ENCODE data around the gene HOXB4.

HOXB4 gene

GRCh38 chr17:48599354-48599753, 21.2 kb upstream of the HOXB4 start:
- Histone ChIP-seq H3K27me3 (ENCODE audit: control insufficient read depth in 1 of 2, insufficient read depth in 2 of 2, low read length in 2 of 2) (peaks cover 85 to 95% of the 10 kb centered on the region in 2 donors), H3K36me3 (ENCODE audit: control insufficient read depth in 1 of 2, insufficient read depth in 2 of 2, low read length in 2 of 2) (no peaks in the 10 kb centered on the region), H3K4me1 (ENCODE audit: control insufficient read depth in 1 of 2, insufficient read depth in 2 of 2, low read length in 2 of 2) (peaks cover 22 to 32% of the 10 kb centered on the region in 2 donors), H3K9me3 (ENCODE audit: control insufficient read depth in 1 of 2, low read length in 2 of 2) (no peaks in the 10 kb centered on the region), H3K4me3 (ENCODE audit: low read depth in 1 of 2, low read length in 2 of 2) (no peak overlapping the region), H3K9ac (ENCODE audit: low read depth in 1 of 2, low read length in 2 of 2) (no peak overlapping the region), H3K27ac (ENCODE audit: low read depth, low read length) (no peak overlapping the region)

GRCh38 chr17:48598736-48599135, 20.6 kb upstream of the HOXB4 start:
- Histone ChIP-seq H3K9me3 (ENCODE audit: control insufficient read depth in 1 of 2, low read length in 2 of 2) (no peaks in the 10 kb centered on the region), H3K27me3 (ENCODE audit: control insufficient read depth in 1 of 2, insufficient read depth in 2 of 2, low read length in 2 of 2) (peaks cover 85 to 94% of the 10 kb centered on the region in 2 donors), H3K36me3 (ENCODE audit: control insufficient read depth in 1 of 2, insufficient read depth in 2 of 2, low read length in 2 of 2) (no peaks in the 10 kb centered on the region), H3K4me1 (ENCODE audit: control insufficient read depth in 1 of 2, insufficient read depth in 2 of 2, low read length in 2 of 2) (peaks cover 22 to 32% of the 10 kb centered on the region in 2 donors), H3K27ac (ENCODE audit: low read depth, low read length) (no peak overlapping the region), H3K9ac (ENCODE audit: low read depth in 1 of 2, low read length in 2 of 2) (peak overlapping the region in 1 of 2 donors; percentile 35), H3K4me3 (ENCODE audit: low read depth in 1 of 2, low read length in 2 of 2) (peak overlapping the region in 1 of 2 donors; percentile 66)

GRCh38 chr17:48597778-48598631, 19.9 kb upstream of the HOXB4 start:
- Histone ChIP-seq H3K9ac (ENCODE audit: low read depth in 1 of 2, low read length in 2 of 2) (peak overlapping the region; percentile 35 to 51), H3K9me3 (ENCODE audit: control insufficient read depth in 1 of 2, low read length in 2 of 2) (no peaks in the 10 kb centered on the region), H3K27ac (ENCODE audit: low read depth, low read length) (peak overlapping the region; percentile 73), H3K4me3 (ENCODE audit: low read depth in 1 of 2, low read length in 2 of 2) (peak overlapping the region; percentile 61 to 66), H3K4me1 (ENCODE audit: control insufficient read depth in 1 of 2, insufficient read depth in 2 of 2, low read length in 2 of 2) (peaks cover 22 to 32% of the 10 kb centered on the region in 2 donors), H3K27me3 (ENCODE audit: control insufficient read depth in 1 of 2, insufficient read depth in 2 of 2, low read length in 2 of 2) (peaks cover 86 to 93% of the 10 kb centered on the region in 2 donors), H3K36me3 (ENCODE audit: control insufficient read depth in 1 of 2, insufficient read depth in 2 of 2, low read length in 2 of 2) (no peaks in the 10 kb centered on the region)

GRCh38 chr17:48597528-48597777, 19.3 kb upstream of the HOXB4 start:
- Histone ChIP-seq H3K27me3 (ENCODE audit: control insufficient read depth in 1 of 2, insufficient read depth in 2 of 2, low read length in 2 of 2) (peaks cover 88 to 91% of the 10 kb centered on the region in 2 donors), H3K27ac (ENCODE audit: low read depth, low read length) (peak overlapping the region; percentile 73), H3K4me1 (ENCODE audit: control insufficient read depth in 1 of 2, insufficient read depth in 2 of 2, low read length in 2 of 2) (peaks cover 18 to 32% of the 10 kb centered on the region in 2 donors), H3K9ac (ENCODE audit: low read depth in 1 of 2, low read length in 2 of 2) (peak overlapping the region; percentile 35 to 51), H3K4me3 (ENCODE audit: low read depth in 1 of 2, low read length in 2 of 2) (peak overlapping the region; percentile 61 to 66), H3K9me3 (ENCODE audit: control insufficient read depth in 1 of 2, low read length in 2 of 2) (no peaks in the 10 kb centered on the region), H3K36me3 (ENCODE audit: control insufficient read depth in 1 of 2, insufficient read depth in 2 of 2, low read length in 2 of 2) (no peaks in the 10 kb centered on the region)

- peak overlapping the region; percentile 23 to 25 for H3K9ac ChIP-seq (ENCODE audit: low read depth in 1 of 2, low read length in 2 of 2)
- no peaks in the 10 kb centered on the region for H3K36me3 ChIP-seq (ENCODE audit: control insufficient read depth in 1 of 2, insufficient read depth in 2 of 2, low read length in 2 of 2)
- H3K4me1 ChIP-seq (ENCODE audit: control insufficient read depth in 1 of 2, insufficient read depth in 2 of 2, low read length in 2 of 2): peaks cover 13 to 31% of the 10 kb centered on the region in 2 donors
- no peaks in the 10 kb centered on the region for H3K9me3 ChIP-seq (ENCODE audit: control insufficient read depth in 1 of 2, low read length in 2 of 2)
- peaks cover 91 to 92% of the 10 kb centered on the region in 2 donors for H3K27me3 ChIP-seq (ENCODE audit: control insufficient read depth in 1 of 2, insufficient read depth in 2 of 2, low read length in 2 of 2)
- peak overlapping the region; percentile 61 to 66 for H3K4me3 ChIP-seq (ENCODE audit: low read depth in 1 of 2, low read length in 2 of 2)
- H3K27ac ChIP-seq (ENCODE audit: low read depth, low read length): peak overlapping the region; percentile 73
Observed at GRCh38 chr17:48596735-48597527, 18.8 kb upstream of the HOXB4 start.

GRCh38 chr17:48596000-48596734, 18.0 kb upstream of the HOXB4 start:
- Histone ChIP-seq H3K36me3 (ENCODE audit: control insufficient read depth in 1 of 2, insufficient read depth in 2 of 2, low read length in 2 of 2) (no peaks in the 10 kb centered on the region), H3K27me3 (ENCODE audit: control insufficient read depth in 1 of 2, insufficient read depth in 2 of 2, low read length in 2 of 2) (peaks cover 90% of the 10 kb centered on the region in 2 donors), H3K4me1 (ENCODE audit: control insufficient read depth in 1 of 2, insufficient read depth in 2 of 2, low read length in 2 of 2) (peaks cover 8 to 25% of the 10 kb centered on the region in 2 donors), H3K4me3 (ENCODE audit: low read depth in 1 of 2, low read length in 2 of 2) (peak overlapping the region; percentile 61 to 66), H3K9ac (ENCODE audit: low read depth in 1 of 2, low read length in 2 of 2) (peak overlapping the region in 1 of 2 donors; percentile 25), H3K27ac (ENCODE audit: low read depth, low read length) (peak overlapping the region; percentile 39), H3K9me3 (ENCODE audit: control insufficient read depth in 1 of 2, low read length in 2 of 2) (no peaks in the 10 kb centered on the region)

GRCh38 chr17:48595278-48595999, 17.3 kb upstream of the HOXB4 start:
- no peaks in the 10 kb centered on the region for H3K36me3 ChIP-seq (ENCODE audit: control insufficient read depth in 1 of 2, insufficient read depth in 2 of 2, low read length in 2 of 2)
- H3K4me1 ChIP-seq (ENCODE audit: control insufficient read depth in 1 of 2, insufficient read depth in 2 of 2, low read length in 2 of 2): peaks cover 8 to 25% of the 10 kb centered on the region in 2 donors
- no peaks in the 10 kb centered on the region for H3K9me3 ChIP-seq (ENCODE audit: control insufficient read depth in 1 of 2, low read length in 2 of 2)
- H3K27ac ChIP-seq (ENCODE audit: low read depth, low read length): no peak overlapping the region
- no peak overlapping the region for H3K9ac ChIP-seq (ENCODE audit: low read depth in 1 of 2, low read length in 2 of 2)
- peak overlapping the region in 1 of 2 donors; percentile 3 for H3K4me3 ChIP-seq (ENCODE audit: low read depth in 1 of 2, low read length in 2 of 2)
- H3K27me3 ChIP-seq (ENCODE audit: control insufficient read depth in 1 of 2, insufficient read depth in 2 of 2, low read length in 2 of 2): peaks cover 89 to 90% of the 10 kb centered on the region in 2 donors

GRCh38 chr17:48594538-48595277, 16.6 kb upstream of the HOXB4 start:
- Histone ChIP-seq H3K9ac (ENCODE audit: low read depth in 1 of 2, low read length in 2 of 2) (peak overlapping the region in 1 of 2 donors; percentile 2), H3K36me3 (ENCODE audit: control insufficient read depth in 1 of 2, insufficient read depth in 2 of 2, low read length in 2 of 2) (no peaks in the 10 kb centered on the region), H3K9me3 (ENCODE audit: control insufficient read depth in 1 of 2, low read length in 2 of 2) (no peaks in the 10 kb centered on the region), H3K4me1 (ENCODE audit: control insufficient read depth in 1 of 2, insufficient read depth in 2 of 2, low read length in 2 of 2) (peaks cover 8 to 25% of the 10 kb centered on the region in 2 donors), H3K27ac (ENCODE audit: low read depth, low read length) (peak overlapping the region; percentile 66), H3K4me3 (ENCODE audit: low read depth in 1 of 2, low read length in 2 of 2) (no peak overlapping the region), H3K27me3 (ENCODE audit: control insufficient read depth in 1 of 2, insufficient read depth in 2 of 2, low read length in 2 of 2) (peaks cover 89 to 90% of the 10 kb centered on the region in 2 donors)

All from duodenal mucosa (tissue), 2 donors.